ENCODE data around the gene ITGB4.

The ITGB4 gene

GRCh38 chr17:75698659-75699058 is 22.6 kb upstream of the ITGB4 start:
- DNase-seq = no peak

GRCh38 chr17:75701288-75701687 is 20.0 kb upstream of the ITGB4 start:
- no peak for DNase-seq

- no peak for DNase-seq
Measured at GRCh38 chr17:75703191-75703590, 18.1 kb upstream of the ITGB4 start.

GRCh38 chr17:75703591-75703990 is 17.7 kb upstream of the ITGB4 start:
- no peak for DNase-seq

- DNase-seq = no peak
Measured at GRCh38 chr17:75704963-75705875, 16.0 kb upstream of the ITGB4 start.

- no peak for DNase-seq
Measured at GRCh38 chr17:75706042-75706728, 15.1 kb upstream of the ITGB4 start.

- no peak for DNase-seq
Measured at GRCh38 chr17:75707079-75707571, 14.1 kb upstream of the ITGB4 start.

GRCh38 chr17:75712446-75712845 is 8.8 kb upstream of the ITGB4 start:
- DNase-seq = no peak

- DNase-seq = no peak
Measured at GRCh38 chr17:75719732-75720131, 1.5 kb upstream of the ITGB4 start.

- DNase-seq = no peak
Measured at GRCh38 chr17:75721463-75722011, 278 bp downstream of the ITGB4 start.

- no peak for DNase-seq
Measured at GRCh38 chr17:75722076-75722475, 817 bp downstream of the ITGB4 start.

GRCh38 chr17:75722542-75723095 is 1.4 kb downstream of the ITGB4 start:
- DNase-seq = no peak

- DNase-seq = no peak
Measured at GRCh38 chr17:75723171-75723930, 2.1 kb downstream of the ITGB4 start.

GRCh38 chr17:75724016-75725003 is 3.1 kb downstream of the ITGB4 start:
- DNase-seq = no peak

- DNase-seq = no peak
Measured at GRCh38 chr17:75725504-75725903, 4.2 kb downstream of the ITGB4 start.

GRCh38 chr17:75727391-75727790 is 6.1 kb downstream of the ITGB4 start:
- no peak for DNase-seq

GRCh38 chr17:75729351-75729750 is 8.1 kb downstream of the ITGB4 start:
- DNase-seq = no peak

GRCh38 chr17:75730065-75730464 is 8.8 kb downstream of the ITGB4 start:
- no peak for DNase-seq

GRCh38 chr17:75731086-75731715 is 9.9 kb downstream of the ITGB4 start:
- DNase-seq = no peak

GRCh38 chr17:75731716-75732498 is 10.6 kb downstream of the ITGB4 start:
- DNase-seq = no peak

Measured in activated CD4-positive, alpha-beta T cell treated with anti-CD3 and anti-CD28 coated beads for 1 hour (primary cell).